SU-DHL-6 (cell line): ENCODE data around the gene CPED1.

ENCODE experiments used
- EZH2phosphoT487 ChIP-seq: fragments of 200-600 bp; sonication (generic), shearing (Covaris generic); conservative IDR thresholded peaks from 2 replicates; pipeline ENCODE4 v1.6.1; 2018; ENCODE audit warnings: mild to moderate bottlenecking, antibody characterized with exemption, low read length, moderate library complexity, mixed read lengths
- TF ChIP-seq, protein P1 (sequence below): fragments of 200-600 bp; sonication (generic); IDR thresholded peaks from one replicate; pipeline ENCODE4 v1.5.1; 2017; ENCODE audit warnings: antibody characterized with exemption, mild to moderate bottlenecking, low read length, moderate library complexity; ENCODE audit not compliant: insufficient read depth, poor library complexity, severe bottlenecking

DNA sequence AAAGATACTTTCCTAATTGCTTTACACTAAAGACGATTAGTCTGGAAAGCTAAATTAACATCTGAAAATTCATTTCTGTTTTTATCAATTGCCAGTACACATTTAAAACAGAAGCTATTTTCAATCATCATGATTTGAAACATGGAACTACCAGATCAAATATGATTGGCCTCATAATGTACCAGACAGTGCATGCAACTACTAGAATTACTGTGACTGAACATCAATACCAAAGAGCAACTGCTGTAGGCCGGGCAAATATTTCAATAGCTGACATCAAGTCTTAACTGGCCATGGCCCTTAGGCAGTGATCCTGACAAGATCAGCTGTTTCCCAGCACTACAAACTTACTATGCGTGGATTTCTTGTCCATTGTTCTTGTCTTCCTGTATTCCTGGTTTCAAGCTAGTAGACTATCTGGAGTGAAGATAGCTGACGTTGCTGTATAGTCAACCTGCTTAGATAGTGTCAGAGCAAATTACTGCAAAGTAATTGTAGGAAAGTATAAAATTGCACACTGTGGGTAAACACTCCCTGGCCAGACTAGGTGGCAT lies 318.6 kb downstream of the CPED1 start:
- TF ChIP-seq, protein P1, sequence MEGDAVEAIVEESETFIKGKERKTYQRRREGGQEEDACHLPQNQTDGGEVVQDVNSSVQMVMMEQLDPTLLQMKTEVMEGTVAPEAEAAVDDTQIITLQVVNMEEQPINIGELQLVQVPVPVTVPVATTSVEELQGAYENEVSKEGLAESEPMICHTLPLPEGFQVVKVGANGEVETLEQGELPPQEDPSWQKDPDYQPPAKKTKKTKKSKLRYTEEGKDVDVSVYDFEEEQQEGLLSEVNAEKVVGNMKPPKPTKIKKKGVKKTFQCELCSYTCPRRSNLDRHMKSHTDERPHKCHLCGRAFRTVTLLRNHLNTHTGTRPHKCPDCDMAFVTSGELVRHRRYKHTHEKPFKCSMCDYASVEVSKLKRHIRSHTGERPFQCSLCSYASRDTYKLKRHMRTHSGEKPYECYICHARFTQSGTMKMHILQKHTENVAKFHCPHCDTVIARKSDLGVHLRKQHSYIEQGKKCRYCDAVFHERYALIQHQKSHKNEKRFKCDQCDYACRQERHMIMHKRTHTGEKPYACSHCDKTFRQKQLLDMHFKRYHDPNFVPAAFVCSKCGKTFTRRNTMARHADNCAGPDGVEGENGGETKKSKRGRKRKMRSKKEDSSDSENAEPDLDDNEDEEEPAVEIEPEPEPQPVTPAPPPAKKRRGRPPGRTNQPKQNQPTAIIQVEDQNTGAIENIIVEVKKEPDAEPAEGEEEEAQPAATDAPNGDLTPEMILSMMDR = no peak
- no peak for TF ChIP-seq EZH2phosphoT487
